ENCODE data around the gene KCNAB2.

Gene KCNAB2

DNA sequence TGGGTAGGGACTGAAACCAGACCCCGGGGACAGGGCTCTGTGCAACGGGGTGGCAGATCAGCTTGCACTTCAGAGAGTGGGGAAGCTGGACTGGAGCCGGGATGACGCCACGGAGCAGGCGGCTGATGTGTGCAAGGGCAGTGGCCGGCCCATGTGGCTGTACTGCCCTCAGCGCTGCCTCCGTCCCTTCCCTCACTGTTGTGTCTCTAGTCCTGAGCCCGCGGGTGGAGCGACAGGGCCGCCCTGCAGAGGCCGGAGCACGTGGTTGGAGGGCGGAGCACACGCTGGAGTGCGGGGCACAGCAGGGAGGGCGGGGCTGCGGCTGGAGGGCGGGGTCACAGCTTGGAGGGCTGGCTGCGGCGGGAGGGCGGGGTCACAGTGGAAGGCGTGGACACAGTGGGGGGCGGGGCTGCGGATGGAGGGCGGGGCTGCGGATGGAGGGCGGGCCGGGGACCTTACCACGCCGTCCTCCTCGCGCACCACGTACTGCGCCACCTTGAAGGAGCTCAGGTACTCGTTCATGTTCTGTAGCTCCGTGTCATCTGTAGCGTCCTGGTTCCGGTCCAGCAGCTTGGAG lies 82.0 kb downstream of the KCNAB2 start:
- TF ChIP-seq, protein P1, sequence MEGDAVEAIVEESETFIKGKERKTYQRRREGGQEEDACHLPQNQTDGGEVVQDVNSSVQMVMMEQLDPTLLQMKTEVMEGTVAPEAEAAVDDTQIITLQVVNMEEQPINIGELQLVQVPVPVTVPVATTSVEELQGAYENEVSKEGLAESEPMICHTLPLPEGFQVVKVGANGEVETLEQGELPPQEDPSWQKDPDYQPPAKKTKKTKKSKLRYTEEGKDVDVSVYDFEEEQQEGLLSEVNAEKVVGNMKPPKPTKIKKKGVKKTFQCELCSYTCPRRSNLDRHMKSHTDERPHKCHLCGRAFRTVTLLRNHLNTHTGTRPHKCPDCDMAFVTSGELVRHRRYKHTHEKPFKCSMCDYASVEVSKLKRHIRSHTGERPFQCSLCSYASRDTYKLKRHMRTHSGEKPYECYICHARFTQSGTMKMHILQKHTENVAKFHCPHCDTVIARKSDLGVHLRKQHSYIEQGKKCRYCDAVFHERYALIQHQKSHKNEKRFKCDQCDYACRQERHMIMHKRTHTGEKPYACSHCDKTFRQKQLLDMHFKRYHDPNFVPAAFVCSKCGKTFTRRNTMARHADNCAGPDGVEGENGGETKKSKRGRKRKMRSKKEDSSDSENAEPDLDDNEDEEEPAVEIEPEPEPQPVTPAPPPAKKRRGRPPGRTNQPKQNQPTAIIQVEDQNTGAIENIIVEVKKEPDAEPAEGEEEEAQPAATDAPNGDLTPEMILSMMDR (conservative IDR thresholded peaks at IDR 0.05; ENCODE audit: low read depth), result no peak
- no peak overlapping the region for H3K27ac ChIP-seq
- ChIA-PET CTCF (no interaction called here), POLR2A (ENCODE audit: low non-redundant PET) (interaction anchor here (0.6 to 0.7 kb wide), 2 partner anchors 113 to 120 kb away, joined by 3 to 4 read pairs; no protein-coding TSS in a partner anchor)
- DNase-seq (ENCODE audit: low spot score), result peak; percentile 97

DNA sequence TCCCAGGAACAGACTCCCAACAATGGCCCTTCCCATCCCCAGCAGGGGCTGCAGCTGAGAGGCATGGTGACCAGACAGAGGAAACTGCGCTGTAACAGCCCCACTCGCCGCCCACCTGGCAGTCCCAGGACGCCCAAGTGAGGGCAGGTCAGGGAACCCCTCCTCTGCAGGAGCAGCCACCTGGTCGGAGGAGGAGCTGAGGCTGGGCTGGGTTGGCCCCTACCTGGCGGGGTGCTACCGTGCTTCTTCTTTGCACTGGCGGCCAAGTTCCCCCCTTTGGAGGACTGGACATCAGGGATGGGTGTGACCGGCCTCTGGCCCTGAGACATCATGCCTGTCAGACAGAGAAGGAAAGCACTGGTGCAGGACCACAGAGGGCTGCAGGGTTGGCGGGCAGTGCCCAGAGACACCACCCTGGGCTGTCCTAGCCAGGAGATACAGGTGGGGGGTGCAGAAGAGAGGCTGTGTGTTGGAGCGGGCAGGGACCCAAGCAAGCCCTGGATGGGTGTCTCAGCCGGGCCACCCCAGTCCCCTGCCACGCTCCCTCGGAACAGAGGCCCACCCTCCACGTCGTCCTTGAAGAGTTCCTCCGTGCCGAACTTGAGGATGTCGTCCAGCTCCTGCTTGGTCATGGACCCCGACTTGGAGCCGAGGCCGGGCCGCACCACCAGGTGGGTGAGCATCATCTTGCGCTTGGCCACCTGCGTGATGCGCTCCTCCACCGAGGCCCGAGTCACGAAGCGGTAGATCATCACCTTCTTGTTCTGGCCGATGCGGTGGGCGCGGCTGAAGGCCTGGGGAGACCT lies 82.8 kb downstream of the KCNAB2 start:
- no peak overlapping the region for H3K27ac ChIP-seq
- CTCF ChIA-PET, result interaction anchor here (0.5 to 0.6 kb wide), 2 partner anchors 88 to 96 kb away, joined by 3 to 4 read pairs; no protein-coding TSS in a partner anchor

DNA sequence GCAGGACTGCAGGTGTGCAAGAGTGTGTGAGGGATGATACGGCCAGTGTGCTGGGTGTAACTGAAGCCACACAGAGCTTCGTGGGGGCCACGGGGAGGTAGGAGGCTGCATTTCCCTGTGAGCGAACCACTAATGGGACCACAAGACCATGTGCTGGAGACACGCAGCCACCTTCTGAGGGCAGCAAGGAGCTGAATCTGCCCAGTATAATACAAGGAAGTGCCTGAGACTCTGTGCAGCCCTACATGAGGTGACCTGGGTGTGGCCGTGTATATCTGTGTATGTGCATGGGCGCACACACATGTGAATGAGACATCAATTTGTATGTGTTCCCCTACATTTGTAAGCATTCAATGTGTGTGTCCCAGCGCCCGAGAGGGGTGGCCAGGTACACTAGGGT lies 83.6 kb downstream of the KCNAB2 start:
- H3K27ac ChIP-seq, result no peak overlapping the region
- POLR2A ChIA-PET (ENCODE audit: low non-redundant PET), result no interaction called here
- TF ChIP-seq, protein P1 (conservative IDR thresholded peaks at IDR 0.05; ENCODE audit: low read depth), result no peak
- no peak for DNase-seq (ENCODE audit: low spot score)
- CTCF ChIA-PET, result interaction anchor here (0.6 kb wide), 1 partner anchor 97 kb away, joined by 4 read pairs; no protein-coding TSS in a partner anchor

More for the DNA sequence above, 82.8 kb downstream of the KCNAB2 start:
- TF ChIP-seq, protein P1 (conservative IDR thresholded peaks at IDR 0.05; ENCODE audit: low read depth), result no peak
- DNase-seq (ENCODE audit: low spot score), result no peak
- POLR2A ChIA-PET (ENCODE audit: low non-redundant PET), result no interaction called here

DNA sequence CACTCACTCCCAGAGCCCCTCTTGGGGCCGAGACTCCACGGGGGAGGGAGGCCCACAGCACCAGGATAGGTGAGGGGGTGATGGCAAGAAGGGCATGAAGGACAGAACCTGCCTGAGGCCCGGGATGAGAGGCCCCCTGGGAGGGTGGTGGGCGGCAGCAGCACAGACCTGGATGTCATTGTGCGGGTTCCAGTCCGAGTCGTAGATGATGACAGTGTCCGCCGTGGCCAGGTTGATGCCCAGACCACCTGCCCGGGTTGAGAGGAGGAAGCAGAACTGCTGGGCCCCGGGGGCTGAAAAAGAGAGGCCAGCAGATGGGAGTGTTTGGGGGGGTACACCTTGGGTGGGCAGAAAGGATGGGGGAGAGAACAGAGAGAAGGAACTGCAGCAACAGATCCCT lies 84.3 kb downstream of the KCNAB2 start:
- TF ChIP-seq, protein P1 (conservative IDR thresholded peaks at IDR 0.05; ENCODE audit: low read depth), result no peak
- H3K27ac ChIP-seq, result no peak overlapping the region
- CTCF ChIA-PET, result no interaction called here
- no peak for DNase-seq (ENCODE audit: low spot score)
- POLR2A ChIA-PET (ENCODE audit: low non-redundant PET), result no interaction called here

DNA sequence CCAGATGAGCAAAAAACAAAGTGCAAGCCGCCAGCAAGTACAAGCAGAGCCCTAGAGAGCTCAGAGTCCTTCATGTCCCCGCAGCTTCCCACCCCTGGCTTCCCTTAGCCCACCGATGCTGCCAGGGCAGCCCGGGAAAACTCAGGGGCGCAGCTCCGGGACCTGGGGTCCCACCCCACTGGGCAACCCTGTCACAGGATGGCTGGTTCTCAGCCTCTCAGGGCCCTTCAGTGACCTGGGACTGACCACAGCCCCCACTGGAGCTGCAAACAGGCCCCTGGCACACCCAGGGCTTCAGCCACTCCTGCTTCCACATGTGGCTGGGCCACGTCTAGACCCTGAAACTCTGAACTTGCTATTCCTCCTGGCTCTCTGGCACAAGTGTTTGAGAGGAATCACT lies 84.9 kb downstream of the KCNAB2 start:
- DNase-seq (ENCODE audit: low spot score), result no peak
- H3K27ac ChIP-seq, result no peak overlapping the region
- CTCF ChIA-PET, result no interaction called here
- POLR2A ChIA-PET (ENCODE audit: low non-redundant PET), result no interaction called here
- TF ChIP-seq, protein P1 (conservative IDR thresholded peaks at IDR 0.05; ENCODE audit: low read depth), result no peak

DNA sequence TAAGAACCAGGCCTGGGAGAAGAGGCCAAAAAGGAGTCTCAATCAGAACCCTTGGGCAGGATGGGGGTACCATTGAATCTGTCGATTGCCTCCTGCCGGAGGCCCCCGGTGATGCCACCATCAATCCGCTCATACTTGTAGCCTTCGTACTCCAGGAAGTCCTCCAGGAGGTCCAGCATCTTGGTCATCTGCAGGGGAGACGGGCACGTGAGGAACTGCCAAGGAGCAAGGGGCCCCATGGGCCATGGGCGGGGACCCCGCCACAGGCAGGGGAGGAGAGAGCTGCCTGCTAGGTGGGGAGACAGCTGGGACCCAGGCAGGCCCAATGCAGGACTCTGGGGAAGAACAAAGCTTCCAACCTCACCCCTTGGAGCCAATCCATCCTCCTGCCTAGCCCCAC lies 85.9 kb downstream of the KCNAB2 start:
- TF ChIP-seq, protein P1 (conservative IDR thresholded peaks at IDR 0.05; ENCODE audit: low read depth), result no peak
- DNase-seq (ENCODE audit: low spot score), result no peak
- ChIA-PET CTCF (no interaction called here), POLR2A (ENCODE audit: low non-redundant PET) (no interaction called here)
- H3K27ac ChIP-seq, result no peak overlapping the region
